PC-9 (cell line): ENCODE results near the gene PPP1R37.

Source experiments
- EZH2 ChIP-seq: fragments of 200-600 bp; sonication (generic); IDR thresholded peaks from 2 replicates; pipeline ENCODE4 v1.8.0; 2017; ENCODE audit warnings: antibody characterized with exemption, low read depth
- TF ChIP-seq, protein P1 (sequence below): fragments of 200-600 bp; sonication (generic); conservative IDR thresholded peaks from 2 replicates; pipeline ENCODE4 v1.6.1; 2017; ENCODE audit warnings: mixed run types, antibody characterized with exemption, mild to moderate bottlenecking, moderate library complexity

DNA sequence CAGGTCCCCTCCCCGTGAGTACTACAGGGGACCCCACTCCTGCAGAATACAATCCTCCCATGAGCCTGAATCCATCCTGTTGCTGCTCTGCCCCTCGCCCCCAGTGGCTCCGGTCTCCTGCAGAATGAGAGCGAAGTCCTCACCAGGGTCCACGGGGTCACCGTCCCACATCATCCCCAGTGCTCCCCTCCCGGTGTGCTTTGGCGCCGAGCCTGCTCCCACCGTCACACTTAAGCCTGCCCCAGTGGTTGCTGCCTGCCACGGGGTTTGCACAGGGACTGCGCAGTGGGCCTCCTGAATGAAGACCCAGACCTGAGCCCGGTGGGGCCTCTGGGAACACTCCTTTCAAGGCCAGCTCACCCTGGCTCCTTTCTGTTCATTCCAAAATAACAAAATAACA is 37.3 kb downstream of the PPP1R37 start:
- TF ChIP-seq, protein P1, sequence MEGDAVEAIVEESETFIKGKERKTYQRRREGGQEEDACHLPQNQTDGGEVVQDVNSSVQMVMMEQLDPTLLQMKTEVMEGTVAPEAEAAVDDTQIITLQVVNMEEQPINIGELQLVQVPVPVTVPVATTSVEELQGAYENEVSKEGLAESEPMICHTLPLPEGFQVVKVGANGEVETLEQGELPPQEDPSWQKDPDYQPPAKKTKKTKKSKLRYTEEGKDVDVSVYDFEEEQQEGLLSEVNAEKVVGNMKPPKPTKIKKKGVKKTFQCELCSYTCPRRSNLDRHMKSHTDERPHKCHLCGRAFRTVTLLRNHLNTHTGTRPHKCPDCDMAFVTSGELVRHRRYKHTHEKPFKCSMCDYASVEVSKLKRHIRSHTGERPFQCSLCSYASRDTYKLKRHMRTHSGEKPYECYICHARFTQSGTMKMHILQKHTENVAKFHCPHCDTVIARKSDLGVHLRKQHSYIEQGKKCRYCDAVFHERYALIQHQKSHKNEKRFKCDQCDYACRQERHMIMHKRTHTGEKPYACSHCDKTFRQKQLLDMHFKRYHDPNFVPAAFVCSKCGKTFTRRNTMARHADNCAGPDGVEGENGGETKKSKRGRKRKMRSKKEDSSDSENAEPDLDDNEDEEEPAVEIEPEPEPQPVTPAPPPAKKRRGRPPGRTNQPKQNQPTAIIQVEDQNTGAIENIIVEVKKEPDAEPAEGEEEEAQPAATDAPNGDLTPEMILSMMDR: no peak
- TF ChIP-seq EZH2: no peak
